ENCODE measurements around the gene GNG12. TPM values are rescaled to one million over a fixed set of nuclear protein-coding genes. Genes with fewer than 3 reads are reported as not detected.

Gene GNG12
- total RNA-seq, 1 experiment from 2014 or later, result 23.7 TPM

DNA sequence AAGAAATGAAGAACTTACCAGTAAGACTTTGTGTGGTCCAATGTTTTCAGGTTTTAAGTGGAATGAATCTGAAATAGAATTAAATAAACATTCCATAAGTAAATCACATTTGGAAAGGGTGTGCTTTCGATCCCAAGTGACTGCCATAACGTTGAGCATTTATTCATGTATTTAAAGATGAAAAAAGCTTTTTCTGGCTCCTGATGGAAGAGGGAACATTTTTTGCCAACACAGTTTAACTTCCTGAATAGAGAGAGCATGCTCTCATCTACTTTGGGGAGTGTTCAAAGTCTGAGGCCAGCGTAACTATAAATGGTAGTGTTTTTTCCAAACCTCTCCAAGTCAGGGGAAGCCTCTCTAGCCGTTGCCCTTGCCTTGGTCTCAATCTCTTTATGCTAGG lies 55.8 kb downstream of the GNG12 start:
- ChIA-PET POLR2A (no interaction called here), CTCF (interaction anchor here (2.5 kb wide), 1 partner anchor 11 kb away, joined by 10 read pairs; no protein-coding TSS in a partner anchor)
- no peak for ATAC-seq

DNA sequence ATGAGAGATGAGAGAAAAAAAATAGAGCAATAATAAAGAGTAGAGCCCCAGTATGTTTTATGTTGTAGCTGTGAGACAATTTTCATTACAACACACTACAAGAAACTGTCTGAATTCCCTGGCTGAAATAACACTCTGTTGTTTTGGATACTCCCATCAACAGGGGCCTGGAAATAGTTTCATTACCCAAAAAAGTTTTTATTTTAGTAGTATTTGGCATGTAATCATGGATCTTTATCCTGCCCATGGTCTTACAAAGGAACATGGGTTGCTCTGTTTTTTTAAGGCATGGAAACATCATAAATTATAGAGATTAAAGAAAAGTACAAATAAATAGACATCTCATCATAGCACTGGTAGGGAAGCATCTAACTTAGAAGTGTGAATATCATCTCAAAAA lies 56.3 kb downstream of the GNG12 start:
- Mint-ChIP-seq H3K36me3 (no peaks in the 10 kb centered on the region), H3K27ac (no peak overlapping the region), H3K9me3 (no peaks in the 10 kb centered on the region), H3K4me1 (peaks cover 6% of the 10 kb centered on the region; the same call in 1 of the 2 replicates), H3K4me3 (no peak overlapping the region), H3K27me3 (ENCODE audit: low read depth) (no peaks in the 10 kb centered on the region)
- ATAC-seq (no peak), DNase-seq (ENCODE audit: low spot score) (no peak)
- POLR2A ChIA-PET, result no interaction called here
- CTCF ChIA-PET, result interaction anchor here (2.5 kb wide), 1 partner anchor 10 kb away, joined by 10 read pairs; no protein-coding TSS in a partner anchor
- TF ChIP-seq, protein P1, sequence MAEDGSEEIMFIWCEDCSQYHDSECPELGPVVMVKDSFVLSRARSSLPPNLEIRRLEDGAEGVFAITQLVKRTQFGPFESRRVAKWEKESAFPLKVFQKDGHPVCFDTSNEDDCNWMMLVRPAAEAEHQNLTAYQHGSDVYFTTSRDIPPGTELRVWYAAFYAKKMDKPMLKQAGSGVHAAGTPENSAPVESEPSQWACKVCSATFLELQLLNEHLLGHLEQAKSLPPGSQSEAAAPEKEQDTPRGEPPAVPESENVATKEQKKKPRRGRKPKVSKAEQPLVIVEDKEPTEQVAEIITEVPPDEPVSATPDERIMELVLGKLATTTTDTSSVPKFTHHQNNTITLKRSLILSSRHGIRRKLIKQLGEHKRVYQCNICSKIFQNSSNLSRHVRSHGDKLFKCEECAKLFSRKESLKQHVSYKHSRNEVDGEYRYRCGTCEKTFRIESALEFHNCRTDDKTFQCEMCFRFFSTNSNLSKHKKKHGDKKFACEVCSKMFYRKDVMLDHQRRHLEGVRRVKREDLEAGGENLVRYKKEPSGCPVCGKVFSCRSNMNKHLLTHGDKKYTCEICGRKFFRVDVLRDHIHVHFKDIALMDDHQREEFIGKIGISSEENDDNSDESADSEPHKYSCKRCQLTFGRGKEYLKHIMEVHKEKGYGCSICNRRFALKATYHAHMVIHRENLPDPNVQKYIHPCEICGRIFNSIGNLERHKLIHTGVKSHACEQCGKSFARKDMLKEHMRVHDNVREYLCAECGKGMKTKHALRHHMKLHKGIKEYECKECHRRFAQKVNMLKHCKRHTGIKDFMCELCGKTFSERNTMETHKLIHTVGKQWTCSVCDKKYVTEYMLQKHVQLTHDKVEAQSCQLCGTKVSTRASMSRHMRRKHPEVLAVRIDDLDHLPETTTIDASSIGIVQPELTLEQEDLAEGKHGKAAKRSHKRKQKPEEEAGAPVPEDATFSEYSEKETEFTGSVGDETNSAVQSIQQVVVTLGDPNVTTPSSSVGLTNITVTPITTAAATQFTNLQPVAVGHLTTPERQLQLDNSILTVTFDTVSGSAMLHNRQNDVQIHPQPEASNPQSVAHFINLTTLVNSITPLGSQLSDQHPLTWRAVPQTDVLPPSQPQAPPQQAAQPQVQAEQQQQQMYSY (CRISPR knock-in tag; IDR thresholded peaks at IDR 0.05), result no peak
- TF ChIP-seq FOXP1 (CRISPR knock-in tag; IDR thresholded peaks at IDR 0.05; ENCODE audit: borderline replicate concordance) (no peak), NR2C2 (CRISPR knock-in tag; IDR thresholded peaks at IDR 0.05) (no peak), SMAD4 (CRISPR knock-in tag; IDR thresholded peaks at IDR 0.05) (no peak), SMAD3 (CRISPR knock-in tag; IDR thresholded peaks at IDR 0.05; ENCODE audit: borderline replicate concordance) (no peak), CREM (CRISPR knock-in tag; IDR thresholded peaks at IDR 0.05) (no peak)
- TF ChIP-seq, protein P2, sequence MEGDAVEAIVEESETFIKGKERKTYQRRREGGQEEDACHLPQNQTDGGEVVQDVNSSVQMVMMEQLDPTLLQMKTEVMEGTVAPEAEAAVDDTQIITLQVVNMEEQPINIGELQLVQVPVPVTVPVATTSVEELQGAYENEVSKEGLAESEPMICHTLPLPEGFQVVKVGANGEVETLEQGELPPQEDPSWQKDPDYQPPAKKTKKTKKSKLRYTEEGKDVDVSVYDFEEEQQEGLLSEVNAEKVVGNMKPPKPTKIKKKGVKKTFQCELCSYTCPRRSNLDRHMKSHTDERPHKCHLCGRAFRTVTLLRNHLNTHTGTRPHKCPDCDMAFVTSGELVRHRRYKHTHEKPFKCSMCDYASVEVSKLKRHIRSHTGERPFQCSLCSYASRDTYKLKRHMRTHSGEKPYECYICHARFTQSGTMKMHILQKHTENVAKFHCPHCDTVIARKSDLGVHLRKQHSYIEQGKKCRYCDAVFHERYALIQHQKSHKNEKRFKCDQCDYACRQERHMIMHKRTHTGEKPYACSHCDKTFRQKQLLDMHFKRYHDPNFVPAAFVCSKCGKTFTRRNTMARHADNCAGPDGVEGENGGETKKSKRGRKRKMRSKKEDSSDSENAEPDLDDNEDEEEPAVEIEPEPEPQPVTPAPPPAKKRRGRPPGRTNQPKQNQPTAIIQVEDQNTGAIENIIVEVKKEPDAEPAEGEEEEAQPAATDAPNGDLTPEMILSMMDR (IDR thresholded peaks at IDR 0.05), result no peak
- TF ChIP-seq, protein P3, sequence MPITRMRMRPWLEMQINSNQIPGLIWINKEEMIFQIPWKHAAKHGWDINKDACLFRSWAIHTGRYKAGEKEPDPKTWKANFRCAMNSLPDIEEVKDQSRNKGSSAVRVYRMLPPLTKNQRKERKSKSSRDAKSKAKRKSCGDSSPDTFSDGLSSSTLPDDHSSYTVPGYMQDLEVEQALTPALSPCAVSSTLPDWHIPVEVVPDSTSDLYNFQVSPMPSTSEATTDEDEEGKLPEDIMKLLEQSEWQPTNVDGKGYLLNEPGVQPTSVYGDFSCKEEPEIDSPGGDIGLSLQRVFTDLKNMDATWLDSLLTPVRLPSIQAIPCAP (CRISPR knock-in tag; IDR thresholded peaks at IDR 0.05), result no peak
- TF ChIP-seq, protein P4, sequence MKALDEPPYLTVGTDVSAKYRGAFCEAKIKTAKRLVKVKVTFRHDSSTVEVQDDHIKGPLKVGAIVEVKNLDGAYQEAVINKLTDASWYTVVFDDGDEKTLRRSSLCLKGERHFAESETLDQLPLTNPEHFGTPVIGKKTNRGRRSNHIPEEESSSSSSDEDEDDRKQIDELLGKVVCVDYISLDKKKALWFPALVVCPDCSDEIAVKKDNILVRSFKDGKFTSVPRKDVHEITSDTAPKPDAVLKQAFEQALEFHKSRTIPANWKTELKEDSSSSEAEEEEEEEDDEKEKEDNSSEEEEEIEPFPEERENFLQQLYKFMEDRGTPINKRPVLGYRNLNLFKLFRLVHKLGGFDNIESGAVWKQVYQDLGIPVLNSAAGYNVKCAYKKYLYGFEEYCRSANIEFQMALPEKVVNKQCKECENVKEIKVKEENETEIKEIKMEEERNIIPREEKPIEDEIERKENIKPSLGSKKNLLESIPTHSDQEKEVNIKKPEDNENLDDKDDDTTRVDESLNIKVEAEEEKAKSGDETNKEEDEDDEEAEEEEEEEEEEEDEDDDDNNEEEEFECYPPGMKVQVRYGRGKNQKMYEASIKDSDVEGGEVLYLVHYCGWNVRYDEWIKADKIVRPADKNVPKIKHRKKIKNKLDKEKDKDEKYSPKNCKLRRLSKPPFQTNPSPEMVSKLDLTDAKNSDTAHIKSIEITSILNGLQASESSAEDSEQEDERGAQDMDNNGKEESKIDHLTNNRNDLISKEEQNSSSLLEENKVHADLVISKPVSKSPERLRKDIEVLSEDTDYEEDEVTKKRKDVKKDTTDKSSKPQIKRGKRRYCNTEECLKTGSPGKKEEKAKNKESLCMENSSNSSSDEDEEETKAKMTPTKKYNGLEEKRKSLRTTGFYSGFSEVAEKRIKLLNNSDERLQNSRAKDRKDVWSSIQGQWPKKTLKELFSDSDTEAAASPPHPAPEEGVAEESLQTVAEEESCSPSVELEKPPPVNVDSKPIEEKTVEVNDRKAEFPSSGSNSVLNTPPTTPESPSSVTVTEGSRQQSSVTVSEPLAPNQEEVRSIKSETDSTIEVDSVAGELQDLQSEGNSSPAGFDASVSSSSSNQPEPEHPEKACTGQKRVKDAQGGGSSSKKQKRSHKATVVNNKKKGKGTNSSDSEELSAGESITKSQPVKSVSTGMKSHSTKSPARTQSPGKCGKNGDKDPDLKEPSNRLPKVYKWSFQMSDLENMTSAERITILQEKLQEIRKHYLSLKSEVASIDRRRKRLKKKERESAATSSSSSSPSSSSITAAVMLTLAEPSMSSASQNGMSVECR (CRISPR knock-in tag; IDR thresholded peaks at IDR 0.05; ENCODE audit: borderline replicate concordance), result no peak
- TF ChIP-seq, protein P5, sequence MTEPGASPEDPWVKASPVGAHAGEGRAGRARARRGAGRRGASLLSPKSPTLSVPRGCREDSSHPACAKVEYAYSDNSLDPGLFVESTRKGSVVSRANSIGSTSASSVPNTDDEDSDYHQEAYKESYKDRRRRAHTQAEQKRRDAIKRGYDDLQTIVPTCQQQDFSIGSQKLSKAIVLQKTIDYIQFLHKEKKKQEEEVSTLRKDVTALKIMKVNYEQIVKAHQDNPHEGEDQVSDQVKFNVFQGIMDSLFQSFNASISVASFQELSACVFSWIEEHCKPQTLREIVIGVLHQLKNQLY (CRISPR knock-in tag; IDR thresholded peaks at IDR 0.05), result no peak
- TF ChIP-seq, protein P6, sequence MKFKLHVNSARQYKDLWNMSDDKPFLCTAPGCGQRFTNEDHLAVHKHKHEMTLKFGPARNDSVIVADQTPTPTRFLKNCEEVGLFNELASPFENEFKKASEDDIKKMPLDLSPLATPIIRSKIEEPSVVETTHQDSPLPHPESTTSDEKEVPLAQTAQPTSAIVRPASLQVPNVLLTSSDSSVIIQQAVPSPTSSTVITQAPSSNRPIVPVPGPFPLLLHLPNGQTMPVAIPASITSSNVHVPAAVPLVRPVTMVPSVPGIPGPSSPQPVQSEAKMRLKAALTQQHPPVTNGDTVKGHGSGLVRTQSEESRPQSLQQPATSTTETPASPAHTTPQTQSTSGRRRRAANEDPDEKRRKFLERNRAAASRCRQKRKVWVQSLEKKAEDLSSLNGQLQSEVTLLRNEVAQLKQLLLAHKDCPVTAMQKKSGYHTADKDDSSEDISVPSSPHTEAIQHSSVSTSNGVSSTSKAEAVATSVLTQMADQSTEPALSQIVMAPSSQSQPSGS (CRISPR knock-in tag; IDR thresholded peaks at IDR 0.05; ENCODE audit: borderline replicate concordance, low read depth), result no peak

More for the DNA sequence above, 55.8 kb downstream of the GNG12 start:
- no peak for DNase-seq (ENCODE audit: low spot score)
- H3K9me3 Mint-ChIP-seq, result no peaks in the 10 kb centered on the region
- H3K4me1 Mint-ChIP-seq, result peaks cover 6% of the 10 kb centered on the region; the same call in 1 of the 2 replicates
- no peak overlapping the region for H3K4me3 Mint-ChIP-seq
- TF ChIP-seq HMGA2 (CRISPR knock-in tag; IDR thresholded peaks at IDR 0.05) (no peak), GRHL2 (CRISPR knock-in tag; IDR thresholded peaks at IDR 0.05; ENCODE audit: insufficient replicate concordance, severe bottlenecking) (no peak), EMX1 (CRISPR knock-in tag; IDR thresholded peaks at IDR 0.05) (no peak), MYBL2 (CRISPR knock-in tag; IDR thresholded peaks at IDR 0.05) (no peak), NR3C1 (CRISPR knock-in tag; conservative IDR thresholded peaks at IDR 0.05; ENCODE audit: low read depth) (no peak), NFE2L1 (CRISPR knock-in tag; IDR thresholded peaks at IDR 0.05) (no peak), ELF4 (CRISPR knock-in tag; IDR thresholded peaks at IDR 0.05; ENCODE audit: low read depth) (no peak)
- TF ChIP-seq, protein P7, sequence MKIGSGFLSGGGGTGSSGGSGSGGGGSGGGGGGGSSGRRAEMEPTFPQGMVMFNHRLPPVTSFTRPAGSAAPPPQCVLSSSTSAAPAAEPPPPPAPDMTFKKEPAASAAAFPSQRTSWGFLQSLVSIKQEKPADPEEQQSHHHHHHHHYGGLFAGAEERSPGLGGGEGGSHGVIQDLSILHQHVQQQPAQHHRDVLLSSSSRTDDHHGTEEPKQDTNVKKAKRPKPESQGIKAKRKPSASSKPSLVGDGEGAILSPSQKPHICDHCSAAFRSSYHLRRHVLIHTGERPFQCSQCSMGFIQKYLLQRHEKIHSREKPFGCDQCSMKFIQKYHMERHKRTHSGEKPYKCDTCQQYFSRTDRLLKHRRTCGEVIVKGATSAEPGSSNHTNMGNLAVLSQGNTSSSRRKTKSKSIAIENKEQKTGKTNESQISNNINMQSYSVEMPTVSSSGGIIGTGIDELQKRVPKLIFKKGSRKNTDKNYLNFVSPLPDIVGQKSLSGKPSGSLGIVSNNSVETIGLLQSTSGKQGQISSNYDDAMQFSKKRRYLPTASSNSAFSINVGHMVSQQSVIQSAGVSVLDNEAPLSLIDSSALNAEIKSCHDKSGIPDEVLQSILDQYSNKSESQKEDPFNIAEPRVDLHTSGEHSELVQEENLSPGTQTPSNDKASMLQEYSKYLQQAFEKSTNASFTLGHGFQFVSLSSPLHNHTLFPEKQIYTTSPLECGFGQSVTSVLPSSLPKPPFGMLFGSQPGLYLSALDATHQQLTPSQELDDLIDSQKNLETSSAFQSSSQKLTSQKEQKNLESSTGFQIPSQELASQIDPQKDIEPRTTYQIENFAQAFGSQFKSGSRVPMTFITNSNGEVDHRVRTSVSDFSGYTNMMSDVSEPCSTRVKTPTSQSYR (CRISPR knock-in tag; IDR thresholded peaks at IDR 0.05), result no peak
- TF ChIP-seq, protein P8, sequence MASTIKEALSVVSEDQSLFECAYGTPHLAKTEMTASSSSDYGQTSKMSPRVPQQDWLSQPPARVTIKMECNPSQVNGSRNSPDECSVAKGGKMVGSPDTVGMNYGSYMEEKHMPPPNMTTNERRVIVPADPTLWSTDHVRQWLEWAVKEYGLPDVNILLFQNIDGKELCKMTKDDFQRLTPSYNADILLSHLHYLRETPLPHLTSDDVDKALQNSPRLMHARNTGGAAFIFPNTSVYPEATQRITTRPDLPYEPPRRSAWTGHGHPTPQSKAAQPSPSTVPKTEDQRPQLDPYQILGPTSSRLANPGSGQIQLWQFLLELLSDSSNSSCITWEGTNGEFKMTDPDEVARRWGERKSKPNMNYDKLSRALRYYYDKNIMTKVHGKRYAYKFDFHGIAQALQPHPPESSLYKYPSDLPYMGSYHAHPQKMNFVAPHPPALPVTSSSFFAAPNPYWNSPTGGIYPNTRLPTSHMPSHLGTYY (CRISPR knock-in tag; IDR thresholded peaks at IDR 0.05), result no peak
- no peak overlapping the region for H3K27ac Mint-ChIP-seq
- no peaks in the 10 kb centered on the region for H3K36me3 Mint-ChIP-seq
- no peaks in the 10 kb centered on the region for H3K27me3 Mint-ChIP-seq (ENCODE audit: low read depth)
